Erythroblast (primary cell): ENCODE data around the gene ZNRF3.

Source experiments
- GATA1 ChIP-seq: IDR thresholded peaks from 2 replicates; pipeline ENCODE4 v1.6.1; 2011; ENCODE audit warnings: low read depth, mild to moderate bottlenecking, control low read depth, low read length, moderate library complexity
- POLR2A ChIP-seq: IDR thresholded peaks from 2 replicates; pipeline ENCODE4 v1.6.1; 2011; ENCODE audit warnings: mild to moderate bottlenecking, low read length

DNA sequence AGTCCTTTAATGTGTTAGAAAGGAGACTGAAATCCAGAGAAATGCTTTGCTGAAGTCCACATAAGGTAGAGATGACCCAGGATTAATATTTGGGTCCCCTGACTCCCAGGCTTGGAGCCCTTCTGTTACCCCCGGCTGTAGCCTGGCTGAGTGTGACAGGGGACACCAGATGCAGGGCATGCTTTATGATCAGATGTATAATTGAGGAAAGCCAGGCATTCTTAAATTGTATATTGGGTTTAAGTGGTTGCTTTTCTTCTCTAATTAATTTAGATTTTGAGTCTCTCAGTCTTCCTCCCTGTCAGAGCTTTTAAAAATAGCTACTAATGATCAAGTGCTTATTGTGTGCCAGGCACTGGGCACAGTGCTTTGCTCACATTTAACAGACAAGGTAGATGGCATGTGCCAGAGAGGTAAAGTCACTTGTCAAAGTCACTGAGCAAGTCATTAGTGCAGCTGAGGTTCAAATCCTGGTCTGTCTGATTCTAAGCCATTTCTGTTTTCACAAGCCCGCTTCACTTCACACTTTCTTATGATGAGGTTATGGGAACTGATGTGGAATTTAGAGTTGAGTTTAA lies 7.9 kb downstream of the ZNRF3 start:
- TF ChIP-seq GATA1 (no peak), POLR2A (no peak)
